Activated CD8-positive, alpha-beta memory T cell treated with anti-CD3 and anti-CD28 coated beads, Interleukin-2, amount 50 U/mL, for 48 hours (primary cell): ENCODE results near the gene ARHGAP4.
A peak's percentile ranks its signal among the peaks of the same experiment; 100 is the strongest.

Experiments
- DNase-seq: peaks from one replicate; pipeline ENCODE4 v3.0.0-alpha.2; 2020

Gene ARHGAP4

GRCh38 chrX:153924149-153924861 is 1.8 kb downstream of the ARHGAP4 start:
- peak; percentile 60 for DNase-seq

- DNase-seq, result no peak
Measured at GRCh38 chrX:153922932-153923857, 2.9 kb downstream of the ARHGAP4 start.

- no peak for DNase-seq
Measured at GRCh38 chrX:153921511-153922446, 4.3 kb downstream of the ARHGAP4 start.

- DNase-seq, result no peak
Measured at GRCh38 chrX:153921070-153921469, 5.0 kb downstream of the ARHGAP4 start.

- no peak for DNase-seq
Measured at GRCh38 chrX:153920546-153920945, 5.5 kb downstream of the ARHGAP4 start.

- no peak for DNase-seq
Measured at GRCh38 chrX:153919281-153919680, 6.8 kb downstream of the ARHGAP4 start.

- no peak for DNase-seq
Measured at GRCh38 chrX:153917869-153918268, 8.2 kb downstream of the ARHGAP4 start.

GRCh38 chrX:153913701-153914100 is 12.4 kb downstream of the ARHGAP4 start:
- no peak for DNase-seq

- no peak for DNase-seq
Measured at GRCh38 chrX:153913211-153913610, 12.9 kb downstream of the ARHGAP4 start.

GRCh38 chrX:153911798-153912197 is 14.3 kb downstream of the ARHGAP4 start:
- no peak for DNase-seq

- DNase-seq, result no peak
Measured at GRCh38 chrX:153910446-153910845, 15.6 kb downstream of the ARHGAP4 start.

- DNase-seq, result no peak
Measured at GRCh38 chrX:153909980-153910360, 16.1 kb downstream of the ARHGAP4 start.

GRCh38 chrX:153909024-153909979 is 16.8 kb downstream of the ARHGAP4 start:
- no peak for DNase-seq

GRCh38 chrX:153908219-153908860 is 17.7 kb downstream of the ARHGAP4 start:
- no peak for DNase-seq

- DNase-seq, result no peak
Measured at GRCh38 chrX:153907456-153907855, 18.6 kb downstream of the ARHGAP4 start.

GRCh38 chrX:153906126-153906917 is 19.7 kb downstream of the ARHGAP4 start:
- DNase-seq, result no peak

GRCh38 chrX:153905481-153906095 is 20.5 kb downstream of the ARHGAP4 start:
- DNase-seq, result no peak

GRCh38 chrX:153903991-153904957 is 21.8 kb downstream of the ARHGAP4 start, which contains the start of gene AVPR2:
TSS of gene AVPR2 (plus strand) at chrX:153904673. CDS start at chrX:153905146, 473 bp downstream.
- DNase-seq, result no peak
